ENCODE measurements around the gene EGFLAM.

- TF ChIP-seq CTCF (conservative IDR thresholded peaks at IDR 0.05 in 1 of 2, IDR thresholded peaks at IDR 0.05 in 1 of 2; ENCODE audit: low read depth in 1 of 2, low read length in 2 of 2): no peak
- no peak for TF ChIP-seq EZH2 (IDR thresholded peaks at IDR 0.05; ENCODE audit: low read length, missing control alignments)
Measured at GRCh38 chr5:38450627-38451026, 192.3 kb downstream of the EGFLAM start.

Data from fibroblast of lung (primary cell).